Ishikawa (cell line): Measurements from ENCODE around the gene MPV17L2.

Experiments
- CREB1 ChIP-seq: IDR thresholded peaks from 2 replicates; pipeline ENCODE4 v1.6.1; 2012; ENCODE audit warnings: low read depth
- EGR1 ChIP-seq: IDR thresholded peaks from 2 replicates; pipeline ENCODE4 v1.6.1; 2012
- EP300 ChIP-seq: IDR thresholded peaks from 2 replicates; pipeline ENCODE4 v1.6.1; 2012; ENCODE audit warnings: borderline replicate concordance
- FOXM1 ChIP-seq: IDR thresholded peaks from 2 replicates; pipeline ENCODE4 v1.6.1; 2012; ENCODE audit warnings: low read depth, borderline replicate concordance
- MAX ChIP-seq: IDR thresholded peaks from 2 replicates; pipeline ENCODE4 v1.6.1; 2012
- NFIC ChIP-seq: IDR thresholded peaks from 2 replicates; pipeline ENCODE4 v1.6.1; 2012
- RAD21 ChIP-seq: IDR thresholded peaks from 2 replicates; pipeline ENCODE4 v1.6.1; 2012; ENCODE audit warnings: low read depth
- REST ChIP-seq: IDR thresholded peaks from 2 replicates; pipeline ENCODE4 v1.6.1; 2012; ENCODE audit warnings: low read depth, mild to moderate bottlenecking
- TAF1 ChIP-seq: IDR thresholded peaks from 2 replicates; pipeline ENCODE4 v1.6.1; 2012; ENCODE audit warnings: low read depth, mild to moderate bottlenecking
- TEAD4 ChIP-seq: IDR thresholded peaks from 2 replicates; pipeline ENCODE4 v1.6.1; 2012
- YY1 ChIP-seq: IDR thresholded peaks from 2 replicates; pipeline ENCODE4 v1.6.1; 2012; ENCODE audit warnings: low read depth
- ZBTB7A ChIP-seq: IDR thresholded peaks from 2 replicates; pipeline ENCODE4 v1.6.1; 2012; ENCODE audit warnings: low read depth

GRCh38 chr19:18168673-18169381, 24.2 kb upstream of the MPV17L2 start:
- TF ChIP-seq EP300 (no peak), TAF1 (no peak), NFIC (no peak), YY1 (no peak), FOXM1 (no peak), EGR1 (no peak), TEAD4 (no peak), REST (no peak), RAD21 (no peak), ZBTB7A (no peak), MAX (no peak), CREB1 (no peak)
